ENCODE results near the gene SLC25A21.

The SLC25A21 gene

DNA sequence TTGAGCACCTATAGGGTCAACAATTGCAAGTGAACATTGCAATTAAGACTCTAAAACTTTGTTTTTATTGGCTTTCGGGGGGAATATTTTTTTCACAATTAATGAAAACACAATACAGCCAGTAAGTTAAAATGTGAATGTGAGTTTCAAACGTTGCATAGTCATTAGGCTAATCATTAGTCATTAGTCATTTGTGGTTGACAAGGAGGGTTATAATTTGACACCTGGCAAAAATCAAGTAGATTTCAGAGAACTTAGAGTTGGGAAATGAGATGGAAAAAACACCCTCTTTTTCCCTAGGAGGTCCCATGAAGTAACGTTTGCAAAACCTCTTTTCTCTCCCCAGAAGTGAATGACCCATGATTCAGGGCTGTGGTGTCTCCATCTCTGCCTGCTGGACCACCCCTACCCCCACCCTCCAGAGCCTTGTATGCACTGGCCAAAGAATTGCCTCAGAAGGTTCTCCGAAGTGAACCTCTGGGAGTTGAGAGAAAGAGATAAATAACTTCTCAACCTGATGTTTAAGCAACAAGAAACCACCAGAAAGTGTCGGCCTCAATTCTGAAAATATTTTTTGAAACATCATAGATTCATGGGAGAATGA lies 314.5 kb downstream of the SLC25A21 start:
- DNase-seq: no peak

DNA sequence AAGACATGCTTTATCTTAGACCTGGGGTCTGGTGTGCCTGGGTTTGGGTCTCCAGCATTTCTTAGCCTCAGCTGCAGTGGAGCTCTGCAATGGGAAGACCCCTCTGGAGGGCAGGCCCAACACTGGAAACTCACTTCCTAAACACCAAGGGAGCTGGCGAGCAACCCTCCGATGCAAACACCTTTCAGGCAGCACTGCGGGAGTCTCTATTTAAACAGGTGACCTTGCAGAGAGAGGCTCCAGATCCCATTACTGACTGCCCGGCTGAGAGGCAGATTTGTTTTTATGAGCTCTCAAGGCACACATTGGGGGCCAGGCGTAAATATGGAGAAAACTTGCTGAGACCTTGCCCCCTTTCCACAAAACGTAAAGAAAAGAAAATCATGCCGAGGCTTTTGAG lies 315.3 kb downstream of the SLC25A21 start:
- no peak for DNase-seq

DNA sequence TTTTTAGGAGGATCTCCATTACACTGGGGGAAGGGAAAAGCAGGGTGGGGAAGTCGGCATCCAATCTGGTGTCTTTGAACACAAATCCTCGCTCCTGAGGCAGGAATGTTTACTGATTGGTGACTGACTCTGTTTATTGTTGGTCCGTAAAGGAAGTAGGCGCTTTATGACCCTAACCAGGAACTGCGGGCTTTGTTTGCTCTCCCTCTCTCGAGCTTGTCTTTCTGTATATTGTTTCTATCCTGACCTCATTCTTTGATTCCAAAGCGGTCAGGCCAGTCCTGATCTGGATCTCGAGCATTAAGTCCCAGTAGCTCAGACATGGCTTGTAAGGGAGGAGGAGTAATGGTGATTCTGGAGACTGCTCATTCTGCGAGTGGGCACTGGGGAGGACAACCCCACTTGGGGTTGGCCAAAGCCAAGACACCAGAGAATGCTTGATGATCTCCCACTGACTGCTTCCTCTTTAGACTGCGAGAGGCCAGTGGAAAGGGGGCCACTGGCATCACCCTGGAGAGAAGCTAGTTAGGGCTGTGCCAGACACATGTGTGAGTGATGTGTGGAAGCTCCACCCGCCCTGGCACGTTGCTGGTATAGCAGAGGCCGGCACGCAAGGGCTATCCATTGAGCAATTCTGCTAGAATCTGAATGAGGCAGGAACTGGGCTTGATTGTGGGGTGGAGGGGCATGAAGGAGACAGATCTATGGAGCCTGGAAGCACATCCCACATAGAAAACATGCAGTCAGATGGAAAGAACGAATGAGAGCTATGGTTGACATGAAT lies 316.1 kb downstream of the SLC25A21 start:
- DNase-seq: no peak

DNA sequence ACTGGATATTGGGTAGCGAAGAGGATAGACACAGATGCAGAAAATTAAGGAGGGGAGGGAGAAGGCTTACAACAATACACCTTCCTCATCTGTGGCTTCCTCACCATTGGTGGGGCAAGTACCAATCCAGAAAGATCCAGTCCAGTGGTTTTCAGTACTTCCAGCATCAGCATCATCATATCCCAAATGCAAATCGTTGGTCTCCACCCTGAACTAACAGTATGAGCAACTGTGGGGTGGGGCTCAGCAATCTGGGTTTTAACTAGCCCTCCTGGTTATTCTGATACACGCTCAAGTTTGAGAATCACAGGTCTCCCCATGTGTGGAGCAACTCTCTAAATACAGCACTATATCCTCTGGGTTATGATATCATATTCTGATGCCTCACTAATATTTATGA lies 317.0 kb downstream of the SLC25A21 start:
- no peak for DNase-seq

DNA sequence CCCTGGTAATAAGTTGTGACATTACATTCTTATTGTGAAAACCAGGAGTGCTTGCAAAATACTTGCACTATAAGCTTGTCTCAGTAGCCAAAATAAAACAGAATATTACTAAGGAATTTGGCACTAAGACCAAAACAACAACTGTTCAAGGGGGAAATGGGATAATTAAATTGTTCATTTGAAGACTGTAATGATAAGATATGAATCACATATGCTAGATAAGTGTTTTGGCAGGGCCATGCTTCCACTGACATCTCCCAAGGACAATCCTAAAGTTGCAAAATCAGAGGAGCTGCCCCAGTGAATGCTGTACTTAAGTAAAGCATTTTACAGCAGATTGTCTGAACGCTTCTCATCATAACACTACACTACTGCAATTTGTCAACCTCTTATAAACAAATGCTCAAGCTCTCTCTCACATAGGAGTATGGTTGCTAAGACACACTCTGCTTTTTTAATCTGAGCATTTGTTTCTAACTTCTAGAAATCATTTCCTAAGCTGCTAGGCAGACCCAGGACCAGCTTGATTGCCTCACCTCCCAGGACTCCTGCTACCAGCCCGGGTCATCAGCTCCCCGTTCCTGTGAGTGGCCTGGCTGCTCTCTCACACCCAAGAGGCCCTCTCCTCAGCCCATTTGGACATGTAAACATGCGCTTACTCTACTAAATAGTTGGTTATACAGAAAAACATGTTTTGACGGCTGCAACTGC lies 319.3 kb downstream of the SLC25A21 start:
- DNase-seq: no peak

DNA sequence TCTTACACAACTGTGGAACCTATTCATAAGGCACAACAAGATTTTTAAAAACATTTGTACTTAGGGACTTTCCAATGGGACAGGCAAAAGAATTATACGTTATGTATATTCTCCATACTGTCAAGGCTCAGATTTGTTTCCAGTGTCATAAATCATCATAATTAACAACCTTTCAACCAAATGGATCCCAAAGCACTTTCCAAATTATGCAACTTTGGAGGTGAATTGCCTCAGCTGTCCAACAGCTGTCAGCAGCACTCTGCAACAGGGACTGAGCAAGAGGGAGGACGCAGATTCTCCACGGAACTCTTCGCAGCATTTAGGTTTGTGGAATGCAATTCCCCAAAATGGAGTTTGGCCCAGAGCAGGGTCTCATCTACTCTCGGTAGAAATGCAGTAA lies 324.2 kb downstream of the SLC25A21 start:
- DNase-seq: no peak

DNA sequence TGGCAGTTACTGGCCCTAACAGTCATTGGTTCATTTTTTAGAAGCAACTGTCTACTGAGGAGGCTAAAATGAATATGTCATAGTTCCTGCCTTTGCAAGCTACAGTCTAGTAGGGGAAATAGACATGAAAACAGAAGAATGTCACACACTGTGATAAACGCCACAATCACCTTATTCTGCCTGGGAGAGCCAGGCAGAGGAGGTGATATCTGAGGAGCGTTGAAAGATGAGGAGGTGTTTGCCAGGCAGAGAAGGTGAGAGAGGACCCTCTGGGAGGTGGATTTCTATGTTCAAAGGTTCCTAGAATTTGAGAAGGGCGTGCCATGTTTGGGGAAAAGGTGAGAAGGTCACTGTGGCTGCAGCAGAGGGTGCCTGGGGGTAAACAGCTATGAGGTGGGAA lies 325.0 kb downstream of the SLC25A21 start:
- DNase-seq: no peak

DNA sequence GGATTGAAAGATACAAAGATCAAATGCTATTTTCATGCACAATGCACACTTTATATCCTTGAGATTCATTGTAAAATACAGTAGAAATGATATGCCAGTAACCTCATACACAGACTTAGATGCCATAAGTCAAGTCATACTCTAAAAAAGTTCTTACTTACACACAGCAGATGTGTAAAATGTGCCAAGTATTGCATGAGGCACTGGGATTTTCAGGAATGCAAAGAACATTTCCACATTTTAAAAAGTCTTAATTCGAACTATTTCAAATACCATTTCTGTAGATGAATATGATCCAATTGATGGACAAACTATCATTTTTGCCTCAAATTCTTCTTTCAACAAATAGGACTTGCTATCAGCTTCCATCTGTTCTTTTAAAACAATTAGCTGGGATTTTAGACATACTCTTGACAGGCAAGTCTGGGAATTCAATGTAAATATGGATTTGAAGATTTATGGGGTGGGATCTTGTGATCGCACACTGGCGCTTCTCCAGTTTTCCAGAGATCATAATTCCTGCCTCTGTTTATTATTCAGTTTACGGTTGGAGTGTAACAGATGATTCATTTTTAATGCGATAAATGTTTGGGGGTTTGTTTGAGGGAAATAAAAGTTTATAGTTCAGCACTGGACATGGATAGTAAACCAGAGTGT lies 326.9 kb downstream of the SLC25A21 start:
- no peak for DNase-seq

DNA sequence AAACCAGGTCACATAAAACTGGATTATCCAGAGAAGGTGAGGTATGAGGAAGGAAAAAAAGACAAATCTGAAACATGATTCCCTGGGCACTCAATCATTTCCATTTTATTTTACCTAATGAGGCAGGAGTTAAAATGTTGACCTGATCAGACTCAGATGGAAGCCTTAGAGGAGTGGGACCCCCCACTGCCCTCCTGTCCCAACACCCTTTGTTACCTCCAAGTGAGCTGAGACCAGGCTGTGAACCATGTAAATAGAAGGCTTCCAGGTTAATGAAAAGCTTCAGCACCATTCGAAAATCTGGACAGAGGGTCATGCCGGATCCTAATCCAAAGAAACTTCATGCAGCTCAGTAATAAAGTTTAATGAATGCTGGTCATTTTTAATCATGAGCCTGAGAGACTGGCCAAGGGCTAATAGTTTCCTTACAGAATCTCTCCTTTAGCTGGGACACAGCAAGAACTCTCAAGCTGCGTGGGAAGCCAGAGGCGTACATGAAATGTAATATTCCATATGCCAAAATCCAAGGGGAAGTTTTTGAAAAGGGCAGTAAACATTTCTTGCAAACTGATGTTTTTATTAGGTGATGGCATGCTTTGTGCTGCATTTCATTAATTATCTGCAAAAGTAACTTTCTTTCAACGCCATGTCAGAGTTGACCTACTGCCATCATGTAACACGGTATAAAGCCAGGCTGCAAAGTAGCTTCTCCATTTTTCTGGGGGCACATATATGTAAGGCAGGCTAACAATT lies 327.8 kb downstream of the SLC25A21 start:
- DNase-seq: no peak

DNA sequence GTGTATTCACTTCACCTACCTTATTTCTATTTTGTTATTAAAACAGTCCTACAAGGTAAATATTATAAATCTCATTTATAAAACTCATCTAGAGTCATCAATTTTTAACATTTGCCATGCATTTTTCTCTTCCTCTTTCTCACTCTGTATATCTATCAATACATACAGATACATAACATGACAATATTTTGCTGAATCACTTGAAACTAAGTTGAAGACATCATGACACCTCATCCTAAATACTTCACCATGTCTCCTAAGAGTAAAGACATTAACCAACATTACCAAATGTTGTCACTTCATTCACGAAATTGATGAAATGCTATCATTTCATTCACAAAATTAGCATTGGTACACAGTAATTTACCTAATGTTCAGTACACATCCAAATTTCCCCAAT lies 329.0 kb downstream of the SLC25A21 start:
- DNase-seq: no peak

DNA sequence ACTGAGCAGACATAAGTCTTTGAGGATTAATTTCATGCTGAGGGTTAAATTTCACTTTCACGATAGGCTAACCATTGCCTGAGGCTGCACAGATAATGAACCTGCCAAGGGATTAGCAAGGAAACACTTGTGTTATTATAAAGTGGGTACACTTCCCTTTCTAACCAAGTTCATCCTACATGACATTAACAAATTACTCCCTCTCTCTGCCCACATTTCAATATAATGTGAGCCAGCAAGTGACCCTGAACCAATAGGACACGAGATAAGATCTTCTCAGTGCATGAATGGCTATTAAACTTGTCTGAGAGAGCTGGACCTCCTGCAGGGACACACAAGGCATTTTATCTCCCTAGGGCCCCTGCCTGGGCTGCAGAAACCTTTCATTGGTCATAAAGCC lies 337.3 kb downstream of the SLC25A21 start:
- no peak for DNase-seq

DNA sequence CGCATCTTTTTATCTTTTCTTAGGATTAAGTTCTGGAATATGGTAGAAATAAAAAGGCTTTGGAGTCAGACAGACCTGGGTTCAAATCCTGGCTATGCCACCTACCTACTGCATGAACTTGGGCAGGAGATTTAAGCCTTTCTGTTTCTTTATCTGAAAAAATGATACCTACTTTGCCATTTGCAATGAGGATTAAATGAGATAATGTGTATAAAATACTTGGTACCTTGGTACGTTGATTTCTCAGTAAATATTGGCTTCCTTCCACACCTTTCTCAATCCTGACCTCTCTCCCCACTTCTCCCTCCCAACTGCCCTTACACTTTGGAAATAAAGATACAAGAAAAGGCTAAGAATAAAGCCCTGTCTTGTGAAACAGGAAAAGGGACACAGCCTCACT lies 338.1 kb downstream of the SLC25A21 start:
- no peak for DNase-seq

DNA sequence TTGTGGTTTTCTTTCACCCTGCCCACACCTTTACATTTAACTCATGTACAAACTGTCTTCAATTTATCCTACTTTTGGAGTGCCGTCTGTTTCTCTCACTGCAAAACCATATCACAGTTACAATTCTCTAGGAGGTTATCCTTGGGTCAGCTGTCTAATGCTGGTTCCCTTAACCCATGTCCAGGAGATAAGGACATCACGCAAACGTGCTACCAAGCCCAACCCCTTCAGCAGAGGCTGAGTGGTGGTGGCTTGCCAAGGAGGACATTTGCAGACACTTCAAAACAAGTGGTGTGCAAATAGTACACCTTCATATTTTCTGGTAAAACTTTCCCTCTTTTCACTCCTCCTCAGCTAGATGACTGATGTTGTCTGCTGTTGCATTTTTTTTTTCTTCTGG lies 342.9 kb downstream of the SLC25A21 start:
- DNase-seq: no peak

DNA sequence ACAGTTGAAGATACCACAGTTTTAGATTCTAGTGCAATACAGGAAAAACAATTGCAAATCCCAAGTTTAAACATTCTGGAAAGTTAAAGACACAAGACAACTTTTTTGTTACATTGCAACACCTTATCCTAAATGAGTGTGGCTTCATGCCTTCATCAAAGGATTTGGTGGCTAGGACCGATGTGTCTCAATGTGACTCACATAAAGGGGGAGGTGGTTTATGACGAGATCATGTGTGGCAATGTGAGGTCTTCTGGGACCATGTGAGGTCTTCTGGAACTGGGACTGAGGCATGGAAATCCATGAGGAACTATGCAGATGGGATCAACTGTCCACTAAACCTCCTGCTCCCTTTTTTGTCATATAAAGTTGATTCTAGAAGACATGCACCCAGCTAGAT lies 344.5 kb downstream of the SLC25A21 start:
- DNase-seq: no peak

DNA sequence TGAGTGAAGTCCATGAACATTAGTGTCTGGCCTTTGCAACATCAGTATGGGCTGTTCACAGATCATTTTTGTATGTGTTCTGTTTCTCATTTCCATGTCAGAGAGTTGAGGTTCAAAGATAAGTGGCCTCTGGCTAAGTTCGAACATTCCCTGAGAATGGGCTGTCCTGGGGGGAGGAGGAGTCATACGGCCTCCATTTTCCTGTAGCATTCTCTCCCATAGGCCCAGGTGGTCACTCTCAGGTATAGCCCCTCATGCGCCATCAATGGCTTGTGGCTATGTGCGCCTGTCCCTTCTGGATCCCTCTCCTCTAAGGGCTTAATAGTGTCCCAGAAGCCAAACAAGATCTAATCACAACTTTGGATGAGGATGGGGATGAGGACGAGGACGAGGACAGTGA lies 345.8 kb downstream of the SLC25A21 start:
- DNase-seq: no peak

DNA sequence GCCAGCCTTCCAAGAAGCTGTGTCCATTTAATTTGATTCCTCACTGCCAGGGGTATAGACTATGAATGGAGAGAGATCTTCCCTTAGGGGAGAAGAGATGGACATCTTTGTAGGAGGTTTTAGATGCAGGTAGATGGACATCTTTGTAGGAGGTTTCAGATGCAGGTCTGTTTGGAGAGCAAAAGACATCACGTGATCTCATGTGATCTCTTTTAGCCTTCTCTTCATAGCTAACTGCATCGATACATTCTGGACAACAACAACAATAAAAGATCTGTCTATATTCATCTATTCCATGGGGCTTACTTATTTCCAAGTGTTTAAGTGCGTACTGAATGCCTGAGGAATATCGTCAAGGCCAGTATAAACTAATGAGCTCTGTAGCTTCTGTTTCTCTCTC lies 347.6 kb downstream of the SLC25A21 start:
- DNase-seq: no peak

DNA sequence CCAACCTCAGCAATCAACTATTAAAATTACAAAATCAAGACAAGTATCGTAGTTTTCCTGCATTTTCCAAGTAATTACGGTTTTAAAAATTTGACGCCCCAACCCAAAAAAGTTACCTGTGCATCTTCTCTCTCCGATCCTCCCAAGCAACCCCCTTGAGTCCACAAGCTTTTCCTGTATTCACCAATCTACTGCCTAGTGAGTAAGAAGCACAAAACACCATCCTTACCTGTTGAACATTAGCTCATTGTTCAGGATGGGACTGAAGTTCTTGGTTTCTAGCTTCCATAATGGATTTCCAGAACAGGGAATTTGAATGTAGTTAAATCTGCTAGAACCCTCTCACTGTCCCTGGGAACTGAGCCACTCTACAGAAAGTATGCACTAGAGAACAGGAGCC lies 348.8 kb downstream of the SLC25A21 start:
- no peak for DNase-seq

DNA sequence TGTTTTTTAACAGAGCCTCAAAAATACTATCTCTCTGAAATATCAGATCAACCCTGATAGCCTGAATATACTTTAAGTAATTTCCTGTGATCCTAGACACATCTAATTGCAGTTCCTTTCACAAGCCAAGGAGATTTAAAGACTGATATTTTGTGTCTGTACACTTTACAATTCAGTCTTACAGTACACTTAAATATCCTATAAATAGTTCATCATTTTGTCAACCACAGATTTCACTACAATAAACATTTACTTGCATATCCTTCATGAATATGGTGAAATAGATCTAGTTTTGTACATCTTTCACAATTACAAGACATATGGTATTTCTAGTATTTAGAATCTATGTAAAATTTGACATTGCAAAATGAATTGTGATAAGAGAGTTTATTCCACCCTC lies 349.7 kb downstream of the SLC25A21 start:
- DNase-seq: no peak

DNA sequence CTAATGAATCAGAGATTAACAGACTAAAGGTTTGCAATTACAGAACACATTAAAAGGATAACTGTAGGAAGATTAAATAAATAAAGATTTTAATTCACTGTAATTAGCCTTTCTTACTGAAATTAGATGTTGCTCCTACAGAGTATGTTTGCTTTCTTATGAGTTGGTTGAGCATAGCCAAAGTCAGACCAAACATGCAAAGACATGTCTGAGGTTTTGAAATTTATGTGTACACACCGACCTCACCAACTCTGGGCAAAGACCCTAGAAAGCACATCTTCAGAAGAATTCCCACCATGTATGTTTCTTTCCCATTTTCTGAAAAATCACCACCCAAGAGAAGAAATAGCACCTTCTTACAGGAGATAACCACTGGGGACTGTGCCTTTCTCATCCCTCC lies 351.5 kb downstream of the SLC25A21 start:
- DNase-seq: no peak

DNA sequence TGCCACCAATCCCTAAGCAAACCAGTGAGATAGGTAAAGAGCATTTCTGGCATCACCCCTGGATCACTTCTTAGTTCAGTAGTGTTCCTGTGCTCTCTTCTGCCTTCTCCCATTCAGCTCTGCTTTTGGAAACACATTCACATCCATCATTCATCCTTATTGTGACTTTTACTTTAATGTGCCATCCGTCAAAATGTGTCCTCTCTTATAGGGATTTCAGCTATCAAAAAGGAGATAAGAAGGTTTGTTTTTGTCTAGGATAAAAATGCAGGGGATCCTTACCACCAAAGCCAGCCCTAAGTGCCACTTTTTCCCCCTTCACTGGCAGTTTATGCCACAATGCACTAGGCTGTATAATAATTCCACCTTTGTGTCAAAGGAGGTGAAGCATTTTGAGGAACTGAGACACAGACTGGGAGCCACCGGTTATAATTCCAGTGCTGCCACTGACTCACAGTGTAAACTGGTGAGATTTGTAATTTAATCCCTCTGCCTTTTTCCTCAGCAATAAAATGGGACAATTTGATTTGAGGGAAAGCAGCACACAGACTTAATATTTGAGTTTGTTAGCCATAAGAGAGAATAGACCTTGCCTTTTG lies 352.2 kb downstream of the SLC25A21 start:
- no peak for DNase-seq

DNA sequence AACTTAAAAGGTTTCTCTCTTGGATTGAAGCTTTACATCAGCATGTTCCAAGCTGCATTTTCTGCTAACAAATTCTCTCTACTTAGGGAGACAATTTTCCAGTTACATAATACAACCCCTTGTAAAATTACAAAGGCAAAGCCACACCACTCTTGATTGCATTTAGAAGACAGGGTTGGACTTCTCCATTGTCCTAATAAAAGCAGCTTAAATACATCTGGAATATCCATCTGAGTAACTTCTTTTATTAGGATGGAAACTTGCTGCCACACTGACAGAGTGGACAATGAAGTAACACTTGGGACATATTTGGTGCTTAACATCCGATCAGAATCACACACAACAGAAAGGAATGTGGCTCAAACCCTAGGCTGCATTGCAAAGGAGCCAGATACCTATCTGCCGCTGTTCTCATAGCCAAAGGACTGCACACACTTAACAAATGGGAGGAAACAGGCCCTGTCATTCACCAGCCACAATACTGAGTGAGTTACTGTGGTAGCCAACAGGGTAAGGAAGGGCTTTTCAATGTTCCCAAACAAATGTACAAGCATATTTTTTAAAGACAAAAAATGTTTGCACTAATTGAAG lies 353.5 kb downstream of the SLC25A21 start:
- no peak for DNase-seq

DNA sequence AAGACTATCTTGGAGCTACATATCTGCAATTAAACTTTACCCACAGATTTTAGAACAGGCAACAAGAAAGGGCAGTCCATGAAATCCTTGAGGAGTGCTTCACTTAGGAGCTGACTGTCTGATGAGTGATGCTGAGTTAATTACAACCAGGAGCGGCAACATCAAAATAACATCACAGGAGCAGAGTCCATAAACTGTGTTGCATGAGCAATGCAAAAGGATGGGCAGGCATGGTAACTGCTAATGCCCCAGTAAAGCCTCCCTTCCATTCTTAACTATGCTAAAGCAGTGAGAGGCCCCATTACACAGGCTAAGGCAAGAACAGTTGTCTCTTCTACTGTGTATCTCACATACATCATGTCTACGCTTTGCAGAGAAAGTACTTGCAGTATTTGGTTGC lies 354.2 kb downstream of the SLC25A21 start:
- DNase-seq: no peak
